Endothelial cell of umbilical vein (primary cell): Measurements from ENCODE around the gene ARMC5. TPM values are rescaled to one million over a fixed set of nuclear protein-coding genes. Genes with fewer than 3 reads are reported as not detected.

ENCODE experiments used
- BruUV-seq: library from RNA; stranded (reverse); fragments of 400-500 nt; replicated peaks from 2 replicates; lab custom pipeline; 2021; lab: Mats Ljungman, UMichigan
- CTCF ChIA-PET: fragments of 300-600, 350-600 bp; sonication (Branson Sonifier 250); formaldehyde crosslinking; loops from one replicate; lab custom pipeline; 2021; ENCODE audit warnings: antibody characterized with exemption, inconsistent platforms; lab: Charles Lee
- POLR2A ChIA-PET: fragments of 300-600, 350-600 bp; sonication (Branson Sonifier 250); formaldehyde crosslinking; loops from one replicate; lab custom pipeline; 2021; ENCODE audit warnings: antibody characterized with exemption, inconsistent platforms; lab: Charles Lee
- DNase-seq: peaks from one replicate; pipeline ENCODE4 v3.0.0-alpha.2; 2011; ENCODE audit warnings: low read depth, low spot score
- FAIRE-seq: peaks from 2 replicates; lab custom pipeline; 2011; peaks lifted over from hg19 to GRCh38; lab: Jason Lieb, UNC
- H2AFZ ChIP-seq: 2 replicates; pipeline ENCODE4 v1.6.0; 2012; ENCODE audit warnings: low read depth, low read length, control low read depth, inconsistent platforms
- H3K27ac ChIP-seq: 2 replicates; pipeline ENCODE4 v1.5.1; 2011; ENCODE audit warnings: low read depth, mild to moderate bottlenecking, control low read depth, low read length, moderate library complexity; ENCODE audit not compliant: insufficient read depth
- H3K27me3 ChIP-seq, 2 experiments: 2 replicates each; pipeline versions ENCODE4 v1.6.0 to v1.6.1; 2011; ENCODE audit warnings: low read length in 2 of 2, mixed read lengths in 1 of 2; ENCODE audit not compliant: control insufficient read depth in 2 of 2, insufficient read depth in 2 of 2
- H3K36me3 ChIP-seq, 2 experiments: 2 replicates in 1 of 2; 3 replicates in 1 of 2; pipeline ENCODE4 v1.5.1; 2011; ENCODE audit warnings: low read length in 2 of 2, mild to moderate bottlenecking in 1 of 2, moderate library complexity in 1 of 2; ENCODE audit not compliant: control insufficient read depth in 2 of 2, insufficient read depth in 2 of 2; ENCODE audit errors: extremely low read depth in 1 of 2
- H3K4me1 ChIP-seq: 3 replicates; pipeline ENCODE4 v1.5.1; 2011; ENCODE audit warnings: mild to moderate bottlenecking, low read length; ENCODE audit not compliant: control insufficient read depth, insufficient read depth; ENCODE audit errors: extremely low read depth
- H3K4me2 ChIP-seq: 2 replicates; pipeline ENCODE4 v1.6.1; 2011; ENCODE audit warnings: low read length, control low read depth, mixed read lengths; ENCODE audit not compliant: insufficient read depth
- H3K4me3 ChIP-seq, 3 experiments: fragments of 200-600 bp in 1 of 3; sonication (generic), shearing (Covaris generic) in 1 of 3; replicated peaks in 1 of 3; 2 replicates each; pipeline ENCODE4 v1.5.1; 2011 to 2016; ENCODE audit warnings: control low read depth in 3 of 3, low read length in 3 of 3, mild to moderate bottlenecking in 2 of 3, inconsistent platforms in 1 of 3, low read depth in 1 of 3, moderate library complexity in 1 of 3; ENCODE audit not compliant: insufficient read depth in 1 of 3
- H3K79me2 ChIP-seq: 2 replicates; pipeline ENCODE4 v1.6.0; 2012; ENCODE audit warnings: low read length, inconsistent platforms; ENCODE audit not compliant: control insufficient read depth, insufficient read depth
- H3K9ac ChIP-seq: replicated peaks from 2 replicates; pipeline ENCODE3; 2011; ENCODE audit warnings: low read length, control low read depth; ENCODE audit not compliant: insufficient read depth; ENCODE audit errors: extremely low read depth
- H3K9me1 ChIP-seq: replicated peaks from 3 replicates; pipeline ENCODE4 v1.6.0; 2011; ENCODE audit warnings: mild to moderate bottlenecking, low read length; ENCODE audit not compliant: control insufficient read depth, insufficient read depth; ENCODE audit errors: extremely low read depth
- H3K9me3 ChIP-seq: replicated peaks from 2 replicates; pipeline ENCODE4 v1.5.1; 2012; ENCODE audit warnings: low read length, inconsistent platforms; ENCODE audit not compliant: control insufficient read depth, insufficient read depth
- H4K20me1 ChIP-seq: replicated peaks from 2 replicates; pipeline ENCODE3; 2011; ENCODE audit warnings: mild to moderate bottlenecking, low read length; ENCODE audit not compliant: control insufficient read depth, insufficient read depth; ENCODE audit errors: extremely low read depth
- GATA2 ChIP-seq: IDR thresholded peaks from 2 replicates; pipeline ENCODE4 v1.7.0; 2011; ENCODE audit warnings: low read depth, mild to moderate bottlenecking, moderate library complexity, mixed read lengths, low read length; ENCODE audit not compliant: insufficient read length, insufficient read depth
- JUN ChIP-seq: IDR thresholded peaks from 2 replicates; pipeline ENCODE4 v1.6.1; 2011; ENCODE audit warnings: borderline replicate concordance, low read depth; ENCODE audit not compliant: insufficient read length, insufficient read depth
- dilution Hi-C: fragments of 300-500 bp; cut with MboI; formaldehyde crosslinking; loops from one replicate; pipeline ENCODE4 v1.15.0; 2019; ENCODE audit warnings: low sequenced_read_pairs; ENCODE audit not compliant: extremely low pct_ligation_motif_present
- intact Hi-C: fragments of 100-400 bp; cut with micrococcal nuclease; formaldehyde crosslinking; loops from one replicate; pipeline ENCODE4 v1.10.0; 2022
- polyA plus RNA-seq, 4 experiments: library from polyadenylated mRNA; depleted of rRNA in 3 of 4; stranded (reverse) in 3 of 4; unstranded in 1 of 4; fragments of >200 nt; gene quantifications; 2 replicates each; pipeline versions ENCODE4 v1.2.1 to v1.2.3, GENCODE V29; 2011 to 2012; ENCODE audit warnings: missing spikeins in 1 of 4
- total RNA-seq: library from RNA; stranded (reverse); gene quantifications from 2 replicates; pipeline ENCODE4 v1.2.3, GENCODE V29; 2021

Gene ARMC5
- total and polyA plus RNA-seq, 2 donors (not counting 3 experiments of a cell fraction or from before 2014, with no cell fraction given): 17.3 to 18.8 TPM

DNA sequence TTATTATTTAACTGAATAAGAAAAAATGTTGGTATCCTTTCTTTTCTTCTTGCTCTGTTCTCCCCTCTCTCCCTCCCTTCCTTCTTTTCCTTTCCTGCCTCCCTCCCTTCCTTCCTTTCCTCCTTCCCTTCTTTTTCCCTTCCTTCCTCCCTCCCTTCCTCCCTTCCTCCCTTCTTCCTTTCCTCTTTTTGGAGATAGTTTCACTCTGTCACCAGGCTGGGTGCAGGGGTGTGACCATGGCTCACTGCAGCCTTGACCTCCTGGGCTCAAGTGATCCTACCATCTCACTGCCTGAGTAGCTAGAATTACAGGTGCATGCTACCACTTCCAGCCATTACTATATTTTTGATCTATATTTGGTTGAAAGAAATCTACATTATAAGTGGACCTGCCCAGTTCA is 54.6 kb downstream of the ARMC5 start:
- DNase-seq (no peak), FAIRE-seq (no peak)
- Histone ChIP-seq H3K27ac (no peak overlapping the region), H2AFZ (no peak overlapping the region), H3K4me2 (no peak overlapping the region), H4K20me1 (no peaks in the 10 kb centered on the region), H3K9me3 (no peaks in the 10 kb centered on the region), H3K36me3 (no peaks in the 10 kb centered on the region), H3K4me3 (no peak overlapping the region), H3K9me1 (no peaks in the 10 kb centered on the region), H3K79me2 (no peaks in the 10 kb centered on the region), H3K27me3 (no peaks in the 10 kb centered on the region), H3K4me1 (peaks cover 4% of the 10 kb centered on the region), H3K9ac (no peak overlapping the region)
- dilution Hi-C loops (no loop called here), intact Hi-C loops (no loop called here)
- ChIA-PET POLR2A (no interaction called here), CTCF (no interaction called here)
- TF ChIP-seq GATA2: no peak
- TF ChIP-seq JUN: no peak
- no TSS peak for BruUV-seq

Other genes with a start within 250 kb of the ARMC5 start
- not detected in 2 replicates for gene TRIM72, start 245.4 kb upstream of the ARMC5 start, total RNA-seq
- not detected in 2 replicates for gene TRIM72, start 245.4 kb upstream of the ARMC5 start, polyA plus RNA-seq
- not detected in 2 replicates for gene PYDC1, start 242.4 kb upstream of the ARMC5 start, total RNA-seq
- not detected in 2 replicates for gene PYDC1, start 242.4 kb upstream of the ARMC5 start, polyA plus RNA-seq
- not detected in 2 replicates for gene ITGAM, start 199.5 kb upstream of the ARMC5 start, total RNA-seq
- gene ITGAM, start 199.5 kb upstream of the ARMC5 start, polyA plus RNA-seq: not detected in 2 replicates
- gene ITGAX, start 104.3 kb upstream of the ARMC5 start, total RNA-seq: 0.72 and 1.4 TPM in 2 replicates
- gene ITGAX, start 104.3 kb upstream of the ARMC5 start, polyA plus RNA-seq: 0.10 and 0.18 TPM in 2 replicates
- not detected in 2 replicates for gene ITGAD, start 66.2 kb upstream of the ARMC5 start, total RNA-seq
- gene ITGAD, start 66.2 kb upstream of the ARMC5 start, polyA plus RNA-seq: not detected in 2 replicates
- gene COX6A2, start 31.1 kb upstream of the ARMC5 start, total RNA-seq: not detected in 2 replicates
- not detected in 2 replicates for gene COX6A2, start 31.1 kb upstream of the ARMC5 start, polyA plus RNA-seq
- gene ZNF843, start 16.7 kb upstream of the ARMC5 start, total RNA-seq: 0.16 and 0.24 TPM in 2 replicates
- 0.14 and 0.41 TPM in 2 replicates for gene ZNF843, start 16.7 kb upstream of the ARMC5 start, polyA plus RNA-seq
- gene TGFB1I1, start 12.7 kb downstream of the ARMC5 start, total RNA-seq: 115 and 123 TPM in 2 replicates
- gene TGFB1I1, start 12.7 kb downstream of the ARMC5 start, polyA plus RNA-seq: 73.3 and 73.7 TPM in 2 replicates
- not detected in 2 replicates for gene SLC5A2, start 23.6 kb downstream of the ARMC5 start, total RNA-seq
- gene SLC5A2, start 23.6 kb downstream of the ARMC5 start, polyA plus RNA-seq: 0.03 TPM in 1 of 2 replicates, not detected in the other
- 36.4 and 36.8 TPM in 2 replicates for gene RUSF1, start 48.9 kb downstream of the ARMC5 start, total RNA-seq
- gene RUSF1, start 48.9 kb downstream of the ARMC5 start, polyA plus RNA-seq: 40.1 and 40.3 TPM in 2 replicates
- not detected in 2 replicates for gene AHSP, start 68.4 kb downstream of the ARMC5 start, total RNA-seq
- gene AHSP, start 68.4 kb downstream of the ARMC5 start, polyA plus RNA-seq: not detected in 2 replicates